PFSK-1 (cell line): ENCODE results near the gene FAM118B.

Experiments used
- FOXP2 ChIP-seq: optimal IDR thresholded peaks from 2 replicates; pipeline ENCODE3; 2011; ENCODE audit warnings: borderline replicate concordance, control low read depth, inconsistent platforms; ENCODE audit not compliant: insufficient read depth; ENCODE audit errors: extremely low read length, extremely low read depth
- POLR2AphosphoS5 ChIP-seq: IDR thresholded peaks from 2 replicates; pipeline ENCODE4 v1.6.1; 2012; ENCODE audit warnings: low read depth, mild to moderate bottlenecking, control low read depth, low read length, moderate library complexity
- REST ChIP-seq, 2 experiments: IDR thresholded peaks; 2 replicates each; pipeline versions ENCODE4 v1.6.1 to v1.8.0; 2011 to 2012; ENCODE audit warnings: low read depth in 2 of 2, low read length in 2 of 2, control low read depth in 1 of 2, inconsistent platforms in 1 of 2, mild to moderate bottlenecking in 1 of 2, moderate library complexity in 1 of 2; ENCODE audit not compliant: insufficient read depth in 1 of 2
- SIN3A ChIP-seq: IDR thresholded peaks from 2 replicates; pipeline ENCODE4 v1.6.1; 2012; ENCODE audit warnings: mild to moderate bottlenecking, low read length, moderate library complexity, borderline replicate concordance; ENCODE audit not compliant: insufficient read depth
- TAF1 ChIP-seq: IDR thresholded peaks from 2 replicates; pipeline ENCODE4 v1.6.1; 2012; ENCODE audit warnings: low read length, control low read depth, borderline replicate concordance; ENCODE audit not compliant: insufficient read depth

Gene FAM118B

GRCh38 chr11:126195119-126195518, 16.5 kb upstream of the FAM118B start:
- no peak for TF ChIP-seq REST (IDR thresholded peaks at IDR 0.05; ENCODE audit: insufficient read depth in 1 of 2, low read depth in 2 of 2, low read length in 2 of 2)
- TF ChIP-seq POLR2AphosphoS5, result no peak
- no peak for TF ChIP-seq FOXP2
- TF ChIP-seq SIN3A, result no peak
- no peak for TF ChIP-seq TAF1

- TF ChIP-seq TAF1, result no peak
- no peak for TF ChIP-seq SIN3A
- no peak for TF ChIP-seq POLR2AphosphoS5
- no peak for TF ChIP-seq REST (IDR thresholded peaks at IDR 0.05; ENCODE audit: insufficient read depth in 1 of 2, low read depth in 2 of 2, low read length in 2 of 2)
- no peak for TF ChIP-seq FOXP2
Measured at GRCh38 chr11:126197277-126197939, 14.2 kb upstream of the FAM118B start.

GRCh38 chr11:126198648-126199047, 12.9 kb upstream of the FAM118B start:
- TF ChIP-seq REST (IDR thresholded peaks at IDR 0.05; ENCODE audit: insufficient read depth in 1 of 2, low read depth in 2 of 2, low read length in 2 of 2) (no peak), TAF1 (no peak), SIN3A (no peak), POLR2AphosphoS5 (no peak)

- TF ChIP-seq SIN3A (no peak), FOXP2 (no peak), TAF1 (no peak), POLR2AphosphoS5 (no peak)
Measured at GRCh38 chr11:126202646-126203359, 8.8 kb upstream of the FAM118B start.

- TF ChIP-seq TAF1 (no peak), FOXP2 (no peak), POLR2AphosphoS5 (no peak), REST (IDR thresholded peaks at IDR 0.05; ENCODE audit: insufficient read depth in 1 of 2, low read depth in 2 of 2, low read length in 2 of 2) (no peak), SIN3A (no peak)
Measured at GRCh38 chr11:126205359-126205758, 6.2 kb upstream of the FAM118B start.
